HCT116 (cell line): Measurements from ENCODE around the gene RCAN2. TPM values are rescaled to one million over a fixed set of nuclear protein-coding genes. Genes with fewer than 3 reads are reported as not detected.
A peak's percentile ranks its signal among the peaks of the same experiment; 100 is the strongest.

Experiments
- ATAC-seq: fragments of 200-7000 bp; cut with Tn5 transposase; 2 replicates; pipeline ENCODE4 v1.9.1; 2020; ENCODE audit warnings: mild to moderate bottlenecking, moderate library complexity
- BruUV-seq: library from RNA; stranded (reverse); fragments of 400-500 nt; replicated peaks from 2 replicates; lab custom pipeline; 2021; lab: Mats Ljungman, UMichigan
- CTCF ChIA-PET: fragments of 300-600 bp; sonication (Branson Sonifier 250); formaldehyde crosslinking; loops from one replicate; lab custom pipeline; 2021; ENCODE audit warnings: antibody characterized with exemption; lab: Charles Lee
- POLR2A ChIA-PET: fragments of 300-600, 350-600 bp; sonication (Branson Sonifier 250); formaldehyde crosslinking; loops from one replicate; lab custom pipeline; 2021; ENCODE audit warnings: antibody characterized with exemption; lab: Charles Lee
- RAD21 ChIA-PET, 2 experiments: fragments of 300-600 bp; sonication (Branson Sonifier 250); formaldehyde crosslinking; loops; one replicate each; lab custom pipeline; 2023; ENCODE audit warnings: low total read pairs in 2 of 2; ENCODE audit not compliant: uncharacterized antibody in 2 of 2, unreplicated experiment in 2 of 2, low non-redundant PET in 1 of 2; lab: Charles Lee
- DNase-seq: peaks from one replicate; pipeline ENCODE4 v3.0.0-alpha.2; 2010; ENCODE audit warnings: low read depth, low spot score
- H2AFZ ChIP-seq: fragments of 200-600 bp; shearing (Covaris generic), sonication (generic); 2 replicates; pipeline ENCODE4 v1.6.1; 2017; ENCODE audit warnings: low read depth, mixed run types, mixed read lengths, antibody characterized with exemption, low read length; ENCODE audit not compliant: poor library complexity, severe bottlenecking
- H3K27ac ChIP-seq: 2 replicates; pipeline ENCODE4 v1.5.1; 2012; ENCODE audit warnings: low read depth, low read length
- H3K27me3 ChIP-seq: fragments of 200-600 bp; sonication (generic); 2 replicates; pipeline ENCODE4 v1.6.1; 2016; ENCODE audit warnings: mixed run types, low read length, mixed read lengths; ENCODE audit not compliant: insufficient read depth
- H3K36me3 ChIP-seq, 2 experiments: fragments of 200-500 bp in 1 of 2; fragments of 200-600 bp in 1 of 2; sonication (Bioruptor generic) in 1 of 2; sonication (generic) in 1 of 2; 2 replicates each; pipeline versions ENCODE4 v1.5.1 to v1.6.1; 2014 to 2016; ENCODE audit warnings: low read length in 2 of 2, inconsistent platforms in 1 of 2, mixed read lengths in 1 of 2, mixed run types in 1 of 2; ENCODE audit not compliant: insufficient read depth in 2 of 2, control insufficient read depth in 1 of 2
- H3K4me1 ChIP-seq, 2 experiments: fragments of 200-600 bp in 1 of 2; sonication (generic) in 1 of 2; 2 replicates each; pipeline versions ENCODE4 v1.5.1 to v1.6.1; 2012 to 2017; ENCODE audit warnings: low read length in 2 of 2, inconsistent platforms in 1 of 2, mild to moderate bottlenecking in 1 of 2, mixed read lengths in 1 of 2, mixed run types in 1 of 2, moderate library complexity in 1 of 2; ENCODE audit not compliant: insufficient read depth in 2 of 2, control insufficient read depth in 1 of 2
- H3K4me2 ChIP-seq: fragments of 200-600 bp; sonication (generic); 2 replicates; pipeline ENCODE4 v1.6.1; 2017; ENCODE audit warnings: mixed run types, low read length, mixed read lengths
- H3K4me3 ChIP-seq, 2 experiments: fragments of 200-600 bp in 1 of 2; sonication (generic) in 1 of 2; replicated peaks in 1 of 2; 2 replicates each; pipeline ENCODE4 v1.5.1; 2011 to 2016; ENCODE audit warnings: low read length in 2 of 2, control low read depth in 1 of 2, low read depth in 1 of 2, mild to moderate bottlenecking in 1 of 2, mixed read lengths in 1 of 2, mixed run types in 1 of 2
- H3K79me2 ChIP-seq: fragments of 200-600 bp; sonication (generic); 2 replicates; pipeline ENCODE4 v1.6.1; 2017; ENCODE audit warnings: mild to moderate bottlenecking, mixed run types, low read length, moderate library complexity, mixed read lengths; ENCODE audit not compliant: insufficient read depth
- H3K9ac ChIP-seq: fragments of 200-600 bp; sonication (generic); 2 replicates; pipeline ENCODE4 v1.6.1; 2016; ENCODE audit warnings: low read length, mixed read lengths
- H3K9me2 ChIP-seq: fragments of 200-600 bp; sonication (generic), shearing (Covaris generic); 2 replicates; pipeline ENCODE4 v1.6.1; 2017; ENCODE audit warnings: mixed run types, mild to moderate bottlenecking, moderate library complexity; ENCODE audit not compliant: insufficient read depth
- H3K9me3 ChIP-seq, 2 experiments: fragments of 200-500 bp in 1 of 2; fragments of 200-600 bp in 1 of 2; sonication (Bioruptor generic) in 1 of 2; sonication (generic) in 1 of 2; 2 replicates each; pipeline ENCODE4 v1.6.1; 2014 to 2017; ENCODE audit warnings: low read length in 2 of 2, mixed read lengths in 2 of 2, inconsistent platforms in 1 of 2, low read depth in 1 of 2, mild to moderate bottlenecking in 1 of 2, mixed run types in 1 of 2, moderate library complexity in 1 of 2; ENCODE audit not compliant: control insufficient read depth in 1 of 2, insufficient read depth in 1 of 2
- H4K20me1 ChIP-seq: fragments of 200-600 bp; sonication (generic), shearing (Covaris generic); 2 replicates; pipeline ENCODE4 v1.6.1; 2017; ENCODE audit warnings: mixed run types, mild to moderate bottlenecking, moderate library complexity; ENCODE audit not compliant: insufficient read depth
- CBX3 ChIP-seq: IDR thresholded peaks from 2 replicates; pipeline ENCODE4 v1.6.1; 2012; ENCODE audit warnings: low read depth
- CEBPB ChIP-seq: IDR thresholded peaks from 2 replicates; pipeline ENCODE4 v1.6.1; 2012; ENCODE audit warnings: low read depth
- ELF1 ChIP-seq: IDR thresholded peaks from 2 replicates; pipeline ENCODE4 v1.6.1; 2012; ENCODE audit warnings: low read depth, borderline replicate concordance
- EZH2 ChIP-seq: fragments of 200-600 bp; sonication (generic); IDR thresholded peaks from 2 replicates; pipeline ENCODE4 v1.6.1; 2017; ENCODE audit warnings: antibody characterized with exemption, mixed run types
- EZH2phosphoT487 ChIP-seq: fragments of 200-600 bp; IDR thresholded peaks from 2 replicates; pipeline ENCODE4 v1.6.1; 2018; ENCODE audit warnings: antibody characterized with exemption, borderline replicate concordance
- FOSL1 ChIP-seq: IDR thresholded peaks from 2 replicates; pipeline ENCODE4 v1.6.1; 2012; ENCODE audit warnings: low read depth
- MAX ChIP-seq: IDR thresholded peaks from 2 replicates; pipeline ENCODE4 v1.6.1; 2012
- POLR2A ChIP-seq: IDR thresholded peaks from 2 replicates; pipeline ENCODE4 v1.7.0; 2011; ENCODE audit warnings: borderline replicate concordance; ENCODE audit not compliant: insufficient read depth, insufficient read length; ENCODE audit errors: extremely low read depth
- RAD21 ChIP-seq: IDR thresholded peaks from 2 replicates; pipeline ENCODE4 v1.6.1; 2012; ENCODE audit warnings: low read depth, mild to moderate bottlenecking
- SP1 ChIP-seq: IDR thresholded peaks from 2 replicates; pipeline ENCODE4 v1.6.1; 2012; ENCODE audit warnings: low read depth
- SRF ChIP-seq: IDR thresholded peaks from 2 replicates; pipeline ENCODE4 v1.6.1; 2012; ENCODE audit warnings: low read depth
- YY1 ChIP-seq: IDR thresholded peaks from 2 replicates; pipeline ENCODE4 v1.6.1; 2011; ENCODE audit warnings: low read length, low read depth, moderate library complexity, mild to moderate bottlenecking; ENCODE audit not compliant: insufficient replicate concordance; ENCODE audit errors: extremely low read depth
- ZBTB33 ChIP-seq: IDR thresholded peaks from 2 replicates; pipeline ENCODE4 v1.6.1; 2011; ENCODE audit warnings: mild to moderate bottlenecking, low read length, moderate library complexity; ENCODE audit not compliant: insufficient replicate concordance; ENCODE audit errors: extremely low read depth
- ZNF274 ChIP-seq: fragments of 200-500 bp; sonication (Bioruptor generic); IDR thresholded peaks from 2 replicates; pipeline ENCODE4 v1.6.1; 2014; ENCODE audit warnings: mild to moderate bottlenecking, low read depth, low read length, inconsistent platforms
- intact Hi-C: fragments of 100-400 bp; cut with micrococcal nuclease; formaldehyde crosslinking; loops from 2 replicates; pipeline ENCODE4 v1.10.0; 2022
- total RNA-seq: library from RNA; stranded (reverse); gene quantifications from one replicate; pipeline ENCODE4 v1.2.1, GENCODE V29; 2021; ENCODE audit not compliant: unreplicated experiment

Gene RCAN2
- total RNA-seq, 1 experiment from 2014 or later: 0.57 TPM

- Histone ChIP-seq H3K4me1 (0 out of 4 replicates have a peak, but pooled peaks cover 0 to 3% of the 10 kb centered on the region in 2 experiments), H4K20me1 (no peaks in the 10 kb centered on the region), H3K27ac (no peak overlapping the region), H3K9ac (no peak overlapping the region), H3K27me3 (no peaks in the 10 kb centered on the region), H3K79me2 (no peaks in the 10 kb centered on the region), H3K4me3 (no peak overlapping the region), H3K36me3 (no peaks in the 10 kb centered on the region), H3K9me2 (no peaks in the 10 kb centered on the region), H3K9me3 (no peaks in the 10 kb centered on the region), H2AFZ (no peak overlapping the region), H3K4me2 (no peak overlapping the region)
- intact Hi-C loops: no loop called here
- RAD21 ChIA-PET: interaction anchor here in 1 of 2 experiments (0.6 kb wide), 1 partner anchor 69 kb away, joined by 3 read pairs; no protein-coding TSS in a partner anchor
- ATAC-seq (no peak), DNase-seq (no peak)
- no TSS peak for BruUV-seq
- CTCF ChIA-PET: no interaction called here
- no peak for TF ChIP-seq YY1
- TF ChIP-seq RAD21: no peak
- POLR2A ChIA-PET: no interaction called here
These were observed 114.6 kb downstream of the RCAN2 start for GRCh38 chr6:46376562-46377061.

GRCh38 chr6:46370622-46371021, 120.6 kb downstream of the RCAN2 start:
- Histone ChIP-seq H4K20me1 (no peaks in the 10 kb centered on the region), H3K4me3 (no peak overlapping the region), H3K36me3 (no peaks in the 10 kb centered on the region), H3K27ac (no peak overlapping the region), H3K4me1 (no peaks in the 10 kb centered on the region), H2AFZ (no peak overlapping the region), H3K9me2 (no peaks in the 10 kb centered on the region), H3K4me2 (no peak overlapping the region), H3K79me2 (no peaks in the 10 kb centered on the region), H3K9ac (no peak overlapping the region), H3K27me3 (no peaks in the 10 kb centered on the region), H3K9me3 (no peaks in the 10 kb centered on the region)
- POLR2A ChIA-PET: no interaction called here
- no TSS peak for BruUV-seq
- RAD21 ChIA-PET: no interaction called here
- TF ChIP-seq MAX (no peak), SRF (no peak), CEBPB (no peak), CBX3 (no peak), ZNF274 (no peak), SP1 (no peak), ELF1 (no peak), RAD21 (no peak), FOSL1 (no peak), YY1 (no peak), POLR2A (no peak), ZBTB33 (no peak), EZH2 (no peak), EZH2phosphoT487 (no peak)
- ATAC-seq (peak; percentile 61), DNase-seq (no peak)
- CTCF ChIA-PET: no interaction called here
- intact Hi-C loops: no loop called here
